Activated T-helper 1 cell treated with Interleukin-2 at 50 U/mL for 16 hours (primary cell): ENCODE data around the gene ILDR2.

Experiments used
- DNase-seq: peaks from one replicate; pipeline ENCODE4 v3.0.0-alpha.2; 2020; ENCODE audit warnings: low read depth

The ILDR2 gene

DNA sequence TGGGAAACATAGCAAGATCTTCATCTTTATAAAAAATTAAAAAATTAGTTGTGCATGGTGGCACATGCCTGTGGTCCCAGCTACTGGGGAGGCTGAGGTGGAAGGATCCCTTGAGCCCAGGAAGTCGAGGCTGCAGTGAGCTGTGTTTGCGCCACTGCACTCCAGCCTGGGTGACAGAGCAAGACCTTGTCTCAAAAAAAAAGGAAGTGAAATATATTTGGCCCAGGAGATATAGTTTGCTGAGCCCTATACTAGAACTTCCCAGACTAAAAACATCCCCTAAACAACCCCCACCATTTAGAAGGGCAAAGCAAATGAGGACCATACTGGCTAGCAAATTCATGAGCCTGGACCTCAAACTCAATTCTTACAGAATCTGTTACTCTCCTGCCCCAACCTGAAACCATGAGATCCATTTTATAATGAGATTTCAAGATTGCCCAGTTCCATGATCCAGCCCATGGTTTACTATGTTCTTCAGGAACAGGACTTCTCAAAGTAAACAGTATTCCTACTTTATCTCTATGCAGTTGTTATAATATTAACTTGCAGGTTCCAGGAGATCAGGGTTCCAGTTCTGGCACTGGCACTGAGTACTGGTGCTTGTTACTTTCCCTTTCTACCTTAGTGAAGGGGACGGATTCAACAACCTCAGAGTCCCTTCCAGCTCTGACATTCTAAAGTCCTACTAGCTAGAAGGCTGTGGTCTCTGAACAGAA is 50.4 kb downstream of the ILDR2 start:
- no peak for DNase-seq

DNA sequence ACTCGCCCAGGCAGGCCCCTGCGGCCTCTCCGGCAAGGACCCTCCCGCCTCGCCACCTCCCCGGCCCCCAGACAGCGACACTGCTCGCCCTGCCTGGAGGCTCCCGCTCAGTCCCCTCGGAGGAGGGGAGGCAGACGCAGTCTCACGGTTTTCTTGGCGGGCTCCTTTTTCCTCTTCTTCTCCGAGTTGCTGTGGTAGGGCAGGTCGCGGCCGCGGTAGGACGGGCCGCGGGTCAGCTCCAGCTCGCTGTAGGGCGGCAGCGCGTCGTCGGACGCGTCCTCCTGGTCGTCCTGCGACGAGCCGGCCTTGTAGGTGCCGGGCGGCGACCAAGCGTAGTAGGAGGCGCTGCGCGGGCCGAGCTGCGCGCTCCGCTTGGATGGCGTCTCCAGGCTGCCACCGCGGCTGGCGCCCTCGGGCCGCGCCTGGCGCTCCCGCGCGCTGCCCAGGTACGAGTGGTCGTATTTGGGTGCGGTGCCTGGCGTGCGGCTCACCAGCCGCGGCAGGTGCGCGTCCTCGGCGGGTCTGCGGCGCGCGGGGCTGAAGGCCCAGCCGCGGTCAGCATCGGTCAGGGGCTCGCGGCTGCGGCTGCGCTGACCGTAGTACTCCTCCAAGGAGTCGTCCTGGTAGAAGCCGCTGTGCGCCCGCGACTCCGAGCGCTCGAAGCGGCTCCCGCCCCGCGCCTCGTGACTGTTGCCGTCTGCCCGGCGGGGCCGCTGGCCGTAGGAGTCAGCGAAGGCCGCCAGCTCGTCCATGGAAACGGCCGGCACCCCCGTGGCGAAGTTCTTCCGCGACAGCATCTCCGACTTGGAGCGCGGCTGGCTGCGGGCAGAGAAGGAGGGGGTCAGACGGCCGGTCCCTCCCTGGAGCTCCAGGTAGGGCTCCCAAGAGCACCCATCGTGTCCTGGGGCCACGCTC is 54.5 kb downstream of the ILDR2 start:
- DNase-seq = no peak

DNA sequence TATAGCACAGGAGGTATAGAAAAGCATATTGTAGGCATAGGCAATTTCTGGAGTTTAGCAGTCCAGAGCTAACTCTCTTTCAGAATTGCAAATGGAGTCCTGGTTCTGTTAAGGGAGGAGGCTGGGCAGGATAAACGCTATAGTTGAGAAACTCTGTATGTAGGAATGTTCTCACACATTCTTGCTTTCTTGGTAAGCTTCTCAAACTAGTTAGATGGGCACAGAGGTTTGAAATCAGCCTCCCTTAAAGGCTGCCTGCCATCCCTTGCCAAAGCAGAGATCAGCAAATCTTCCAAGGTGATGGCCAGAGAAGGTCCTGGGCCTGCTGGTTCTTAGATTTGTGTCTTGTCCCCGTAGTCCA is 56.4 kb downstream of the ILDR2 start:
- DNase-seq = no peak

DNA sequence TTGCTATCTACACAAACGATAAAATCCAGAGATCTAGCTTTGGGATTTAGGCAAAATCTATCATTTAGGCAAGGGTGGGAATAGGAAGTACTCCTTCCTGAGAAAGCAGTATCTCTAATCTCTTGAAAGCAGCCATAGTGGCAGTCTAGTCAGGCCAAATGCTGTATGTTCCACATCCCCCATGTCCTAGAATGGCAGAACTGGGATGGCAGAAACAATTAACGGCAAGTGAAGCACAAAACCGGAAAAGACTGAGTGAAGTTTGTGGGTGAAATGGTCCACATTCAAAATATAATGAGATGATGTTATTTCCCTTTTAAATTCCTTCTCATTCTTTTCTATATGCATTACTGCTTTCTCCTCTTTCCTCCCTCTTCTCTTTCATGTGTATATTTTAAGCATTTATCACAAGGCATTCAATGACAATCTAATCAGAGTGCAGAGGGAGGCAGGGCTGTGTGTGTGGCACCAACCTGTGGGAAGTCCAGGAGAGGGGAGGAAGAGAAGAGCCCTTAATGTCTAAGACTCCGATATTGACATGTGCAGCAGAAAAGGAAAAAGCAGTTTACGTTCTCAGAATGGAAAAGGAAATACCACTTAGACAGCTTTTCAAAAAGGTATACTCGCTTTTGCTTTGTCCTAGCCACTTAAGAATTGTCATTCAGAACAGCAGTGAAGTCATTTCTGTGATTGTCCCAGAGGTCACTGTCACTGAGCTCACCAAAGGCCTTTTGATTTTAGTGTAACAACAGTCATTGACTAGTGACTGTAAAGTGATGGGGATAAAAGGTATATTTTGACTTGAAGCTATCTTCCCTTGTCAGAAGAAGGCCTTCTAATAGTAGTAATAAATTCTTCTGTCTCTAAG is 57.0 kb downstream of the ILDR2 start:
- no peak for DNase-seq

DNA sequence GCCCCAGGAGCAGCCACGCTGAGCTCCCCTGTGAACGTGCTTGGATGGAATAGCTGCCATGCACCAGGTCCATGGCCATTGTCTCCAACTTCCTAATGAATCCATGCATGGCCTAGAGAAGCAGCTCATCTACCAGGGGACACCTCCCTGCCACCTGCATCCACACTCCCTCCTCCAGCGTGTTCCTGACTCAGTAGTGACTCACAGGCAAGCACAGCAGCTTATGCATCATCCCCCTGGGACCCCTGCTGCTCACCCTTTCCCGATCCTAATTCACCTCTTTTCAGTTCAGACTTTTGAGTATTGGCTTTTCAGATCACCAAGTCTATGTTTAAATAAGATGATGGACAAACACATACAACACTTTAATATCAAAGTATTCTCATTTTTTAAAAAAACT is 59.4 kb downstream of the ILDR2 start:
- DNase-seq = no peak

DNA sequence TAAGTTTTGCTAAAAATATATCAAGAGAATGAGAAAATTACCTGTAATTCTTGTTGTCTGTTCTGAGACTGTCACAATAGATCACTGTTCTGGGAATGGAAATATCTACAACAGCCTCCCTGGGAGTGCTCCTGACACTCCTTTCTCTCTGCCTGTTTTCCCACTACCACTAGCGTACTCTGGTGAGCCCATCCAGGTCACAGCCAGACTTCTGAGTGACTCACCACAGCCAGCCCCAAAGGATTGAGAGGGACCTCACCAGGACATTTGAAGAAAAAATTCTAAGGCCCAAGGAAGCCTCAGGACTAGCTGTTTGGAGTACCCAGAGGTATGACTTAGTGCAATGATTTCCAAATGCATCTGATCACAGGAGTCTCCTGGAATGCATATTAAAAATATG is 60.3 kb downstream of the ILDR2 start:
- no peak for DNase-seq

DNA sequence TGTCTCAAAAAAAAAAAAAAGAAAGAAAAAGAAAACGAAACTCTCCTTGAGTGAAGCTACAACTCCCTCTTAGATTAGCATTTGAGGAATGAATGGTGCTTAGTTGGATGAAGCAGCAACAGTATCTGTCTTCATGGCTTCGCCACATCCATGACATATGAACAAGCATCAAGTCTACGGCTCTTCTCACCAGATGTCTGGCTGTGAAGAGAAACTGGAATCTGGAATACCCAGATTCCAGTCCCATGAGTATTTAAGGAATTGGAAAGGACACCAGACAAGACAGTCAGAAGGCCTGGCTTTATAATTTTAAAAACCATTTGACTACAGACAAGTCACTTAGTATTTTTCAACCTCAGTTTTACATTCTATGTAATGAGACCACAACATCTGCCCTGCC is 61.2 kb downstream of the ILDR2 start:
- DNase-seq = no peak

DNA sequence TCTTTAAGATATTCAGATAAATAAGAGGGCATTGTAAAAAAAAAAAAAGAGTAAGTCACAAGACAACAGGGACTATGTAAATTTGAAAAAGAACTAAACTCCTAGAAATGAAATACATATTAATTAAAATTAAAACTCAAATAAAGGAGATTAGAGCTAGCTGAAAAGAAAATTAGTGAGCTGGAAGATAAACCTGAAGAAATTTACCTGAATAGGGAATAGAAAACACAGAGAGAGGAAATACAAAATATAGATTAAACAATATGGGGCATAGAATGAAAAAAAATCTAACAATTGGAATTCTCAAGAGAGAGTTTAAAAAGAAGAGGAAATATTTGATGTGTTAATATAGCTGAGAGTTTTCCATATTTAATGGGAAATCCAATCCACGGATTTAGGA is 63.7 kb downstream of the ILDR2 start:
- no peak for DNase-seq

DNA sequence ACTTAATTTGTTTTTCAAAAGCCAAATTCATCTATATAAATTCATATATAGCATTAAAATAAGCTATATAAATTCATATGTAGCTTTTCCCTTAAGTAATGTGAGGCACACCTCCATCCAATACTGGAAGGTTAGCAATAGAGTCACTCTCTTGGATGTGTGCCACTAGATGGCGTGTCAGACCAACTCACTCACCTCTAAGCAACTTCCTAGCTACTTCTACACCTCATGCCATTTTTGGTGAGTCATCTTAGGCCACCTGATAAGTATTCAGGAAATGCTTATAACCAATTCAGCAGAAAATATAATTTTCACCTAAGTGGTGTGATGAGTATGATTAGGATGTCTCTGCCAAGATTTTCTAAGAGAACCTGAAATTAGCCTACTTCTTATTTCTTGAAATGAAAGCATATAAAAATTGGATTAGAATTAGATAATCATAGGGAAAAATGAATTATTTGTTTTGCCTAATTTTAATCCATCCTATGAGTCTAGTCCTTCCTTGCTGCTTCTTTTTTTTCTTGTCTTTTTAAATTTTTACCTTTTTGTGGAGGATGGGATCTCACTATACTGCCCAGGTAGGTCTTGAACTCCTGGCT is 64.8 kb downstream of the ILDR2 start:
- peak; percentile 48 for DNase-seq

DNA sequence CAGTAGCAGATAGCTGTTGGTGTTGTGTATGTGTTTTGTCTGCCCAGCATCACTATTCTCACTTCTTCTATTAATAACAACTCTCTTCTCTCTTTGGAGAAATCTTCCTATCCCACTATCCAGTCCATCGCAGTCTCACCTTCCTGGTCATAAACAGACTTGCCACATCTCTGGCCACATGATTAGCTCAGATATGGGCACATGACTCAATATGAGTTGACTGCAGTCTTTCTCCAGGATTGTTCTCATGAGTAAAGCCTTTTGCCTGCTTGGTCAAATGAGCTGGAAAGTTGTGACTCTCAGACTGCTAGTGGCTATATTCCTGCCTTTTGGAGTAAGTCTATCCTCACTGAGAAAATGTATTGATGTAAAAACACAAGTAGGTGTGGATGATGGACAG is 66.4 kb downstream of the ILDR2 start:
- DNase-seq = no peak

DNA sequence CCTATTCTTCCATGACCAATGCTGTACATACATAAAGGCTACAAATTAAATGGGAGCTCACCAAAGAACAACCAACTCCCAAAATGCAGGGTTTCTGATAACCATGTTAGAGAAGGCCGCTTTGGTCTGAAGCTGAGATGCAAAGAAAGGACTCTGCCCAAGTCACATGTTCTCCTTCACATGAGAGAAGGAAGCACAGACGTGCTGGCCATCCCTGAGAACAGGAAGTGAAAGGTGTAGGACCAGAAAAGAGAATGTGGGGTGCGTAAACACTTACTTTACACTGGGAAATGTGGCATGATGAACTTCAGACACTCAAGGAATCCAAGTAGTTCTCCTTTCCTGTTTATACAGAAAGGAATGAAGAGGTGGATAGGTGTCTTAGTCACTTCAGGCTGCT is 67.6 kb downstream of the ILDR2 start:
- DNase-seq = no peak

DNA sequence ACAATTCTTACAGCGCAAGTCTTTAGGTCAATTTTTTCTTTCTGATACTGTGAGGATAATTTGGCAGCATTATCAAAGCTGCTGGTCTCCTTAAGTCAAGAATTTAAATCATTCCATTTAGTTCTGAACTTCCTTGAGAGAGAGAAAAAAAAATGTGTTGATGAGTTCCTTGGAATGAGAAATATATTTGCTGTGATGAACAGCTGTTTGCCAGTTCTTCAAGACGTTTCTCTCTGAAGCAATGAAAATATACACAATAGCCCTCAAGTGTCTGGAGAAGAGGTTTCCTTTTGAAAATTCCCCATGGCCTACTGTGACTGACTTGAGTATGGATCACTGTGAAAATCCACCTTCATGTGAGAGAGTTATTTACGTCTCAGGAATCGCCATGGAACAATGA is 68.3 kb downstream of the ILDR2 start:
- no peak for DNase-seq

DNA sequence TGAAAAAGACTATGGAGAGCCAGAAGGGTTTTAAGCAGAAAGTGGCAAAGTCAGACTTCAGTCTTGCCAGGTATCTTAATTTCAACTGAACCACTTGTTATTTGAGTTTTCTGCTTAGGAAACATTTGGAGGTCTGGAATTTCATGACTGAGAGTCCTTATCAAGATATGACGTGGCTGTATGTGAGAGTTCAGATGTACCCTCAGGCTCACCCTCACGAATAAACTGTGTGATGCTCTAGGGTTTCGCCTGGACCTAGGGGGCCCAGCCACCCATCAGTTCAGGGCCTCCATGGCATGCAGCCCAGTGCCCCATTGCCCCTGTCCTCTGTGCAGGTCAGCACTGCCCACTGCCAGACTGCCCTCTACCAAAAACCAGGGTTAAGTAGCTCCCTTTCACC is 68.7 kb downstream of the ILDR2 start:
- no peak for DNase-seq

DNA sequence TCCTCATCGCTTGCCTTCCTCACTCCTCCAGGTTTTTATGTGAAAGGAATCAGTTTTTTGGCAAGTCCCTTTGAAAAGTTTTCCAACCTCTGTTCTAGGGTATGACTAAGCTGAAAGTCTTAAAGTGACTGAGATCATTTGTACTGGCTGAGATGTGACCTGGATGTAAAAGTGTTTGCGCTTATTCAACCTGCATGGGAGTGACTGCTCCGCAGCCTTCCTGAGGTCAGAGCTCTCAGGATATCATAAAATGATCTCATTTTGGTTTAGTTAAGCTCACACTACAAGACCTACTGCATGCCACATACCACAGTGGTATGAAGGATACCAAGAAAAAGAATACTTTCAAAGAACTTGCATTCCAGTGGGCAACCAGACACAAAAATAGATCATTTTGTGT is 69.4 kb downstream of the ILDR2 start:
- DNase-seq = no peak

DNA sequence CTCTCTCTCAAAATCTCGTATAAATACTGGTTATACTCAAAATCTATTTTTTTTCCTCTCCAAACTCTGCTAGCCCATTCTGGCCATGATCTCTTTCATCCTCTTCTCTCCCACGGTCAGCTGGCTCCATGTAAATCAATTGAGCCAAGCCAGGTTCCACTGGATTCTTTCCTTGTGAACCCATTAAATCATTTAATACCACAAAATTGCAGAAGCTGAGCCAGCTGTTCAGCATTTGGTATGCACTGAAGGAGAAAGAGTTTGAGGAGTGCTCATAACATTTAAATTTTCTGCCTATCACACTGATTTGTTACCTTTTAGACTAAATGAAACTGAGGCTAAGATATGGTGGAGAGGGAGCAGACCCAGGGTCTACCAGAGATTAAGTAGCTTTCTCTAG is 70.2 kb downstream of the ILDR2 start:
- no peak for DNase-seq

DNA sequence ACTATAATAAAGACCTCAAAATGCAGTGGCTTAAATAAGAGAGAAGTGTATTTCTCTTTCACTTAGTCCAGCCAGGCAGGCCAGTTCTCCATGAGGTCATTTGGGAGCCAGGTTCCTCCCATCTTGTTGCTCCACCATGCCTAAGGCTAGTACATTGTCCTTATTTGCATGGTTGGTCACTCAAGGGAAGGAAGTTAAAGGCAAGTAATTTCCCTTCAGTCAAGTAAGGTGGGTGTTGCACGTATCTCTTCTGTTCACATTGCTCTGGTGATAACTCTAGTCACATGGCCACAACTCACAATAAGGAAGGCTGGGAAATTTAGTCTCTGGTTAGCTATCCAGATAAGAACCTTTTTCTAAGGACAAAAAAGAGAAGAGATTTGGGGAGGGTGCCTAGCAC is 72.1 kb downstream of the ILDR2 start:
- no peak for DNase-seq

DNA sequence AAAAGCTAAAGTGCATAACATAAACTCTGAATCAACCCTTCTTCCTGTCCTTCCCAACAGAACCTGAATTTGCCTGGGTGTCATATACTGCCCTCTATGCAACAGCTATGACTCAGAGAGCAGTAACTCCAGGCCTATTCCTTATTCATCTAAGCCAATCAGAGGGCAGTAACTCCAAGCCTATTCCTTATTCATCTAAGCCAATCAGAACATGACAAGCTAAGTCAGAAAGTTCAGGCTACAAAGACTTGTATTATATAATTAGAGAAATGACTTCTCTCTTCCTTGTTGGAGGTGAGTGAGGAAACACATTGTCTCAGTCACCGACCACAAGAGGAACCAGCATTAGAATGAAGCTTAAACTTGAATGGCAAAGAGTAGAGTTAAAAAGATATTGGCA is 73.1 kb downstream of the ILDR2 start:
- no peak for DNase-seq

DNA sequence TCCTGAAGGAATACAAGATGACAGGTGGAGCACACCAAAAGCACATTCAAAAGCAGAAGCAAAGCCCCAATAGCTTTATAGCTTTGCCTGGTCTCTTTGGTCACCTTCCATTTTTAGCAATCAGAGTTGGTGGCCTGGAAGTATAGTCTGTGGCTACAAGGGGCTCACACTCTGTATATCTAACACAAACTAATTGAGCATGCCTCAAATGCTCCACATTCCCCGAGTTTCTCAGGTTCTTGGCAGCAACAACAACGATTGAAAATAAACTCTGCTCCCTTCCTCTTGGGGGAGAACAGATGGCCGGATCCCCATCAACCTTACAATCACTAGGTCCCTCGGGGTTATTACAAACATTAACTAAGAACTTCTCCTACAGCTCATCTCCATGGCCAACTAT is 74.4 kb downstream of the ILDR2 start:
- no peak for DNase-seq

DNA sequence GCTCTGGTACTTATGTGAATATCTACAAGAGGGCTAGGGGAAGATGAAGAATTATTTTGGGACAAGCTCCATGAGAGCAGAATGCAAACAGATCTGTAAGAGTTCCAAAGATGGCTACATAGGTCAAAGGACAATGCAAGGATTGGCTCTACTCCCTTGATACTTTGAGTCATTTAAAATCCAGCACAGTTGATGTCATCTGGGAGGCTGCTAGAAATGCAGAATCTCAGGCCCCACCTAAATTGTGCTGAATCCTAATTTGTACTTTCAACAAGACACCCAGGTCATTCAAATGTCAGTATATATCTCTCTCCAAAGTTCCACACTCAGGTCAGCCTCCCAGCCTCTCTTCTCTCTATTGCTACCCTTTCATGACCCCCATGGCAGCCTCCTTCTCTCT is 75.6 kb downstream of the ILDR2 start:
- no peak for DNase-seq

DNA sequence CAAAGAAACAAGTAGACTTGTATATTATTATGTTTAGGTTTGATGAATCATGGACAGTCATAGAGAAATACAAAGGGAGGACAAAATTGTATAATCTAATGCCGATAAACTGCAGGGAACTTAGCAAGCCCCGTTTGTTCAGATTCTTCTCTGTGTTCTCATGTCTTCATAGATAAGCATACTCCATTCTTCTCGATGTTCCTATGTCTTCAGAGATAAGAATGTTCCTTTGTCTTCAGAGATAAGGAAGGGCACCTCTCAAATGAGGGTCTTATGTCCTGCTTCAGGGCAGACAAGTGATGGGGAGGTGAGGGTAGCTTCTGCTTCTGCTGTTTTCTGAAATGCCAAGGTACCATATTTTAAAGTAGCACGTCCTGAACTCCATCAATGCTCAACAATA is 79.6 kb downstream of the ILDR2 start:
- no peak for DNase-seq

DNA sequence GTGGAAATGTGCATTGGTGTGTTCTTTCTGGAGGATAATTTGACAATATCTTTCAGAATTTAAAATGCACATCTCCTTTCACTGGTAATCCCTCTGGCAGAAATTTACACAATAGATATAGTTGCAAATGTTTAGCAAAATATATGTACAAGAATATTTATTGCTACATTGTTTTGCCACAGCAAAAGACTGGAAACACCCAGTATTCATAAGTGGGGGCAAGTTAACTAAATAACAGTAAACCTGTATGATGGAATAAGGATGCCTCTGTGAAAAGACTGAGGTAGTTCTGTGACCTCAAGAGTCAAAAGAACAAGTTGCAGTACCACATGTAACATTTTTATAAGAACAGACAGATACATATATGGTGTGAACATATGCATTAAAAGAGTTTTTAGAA is 85.6 kb downstream of the ILDR2 start:
- DNase-seq = no peak

DNA sequence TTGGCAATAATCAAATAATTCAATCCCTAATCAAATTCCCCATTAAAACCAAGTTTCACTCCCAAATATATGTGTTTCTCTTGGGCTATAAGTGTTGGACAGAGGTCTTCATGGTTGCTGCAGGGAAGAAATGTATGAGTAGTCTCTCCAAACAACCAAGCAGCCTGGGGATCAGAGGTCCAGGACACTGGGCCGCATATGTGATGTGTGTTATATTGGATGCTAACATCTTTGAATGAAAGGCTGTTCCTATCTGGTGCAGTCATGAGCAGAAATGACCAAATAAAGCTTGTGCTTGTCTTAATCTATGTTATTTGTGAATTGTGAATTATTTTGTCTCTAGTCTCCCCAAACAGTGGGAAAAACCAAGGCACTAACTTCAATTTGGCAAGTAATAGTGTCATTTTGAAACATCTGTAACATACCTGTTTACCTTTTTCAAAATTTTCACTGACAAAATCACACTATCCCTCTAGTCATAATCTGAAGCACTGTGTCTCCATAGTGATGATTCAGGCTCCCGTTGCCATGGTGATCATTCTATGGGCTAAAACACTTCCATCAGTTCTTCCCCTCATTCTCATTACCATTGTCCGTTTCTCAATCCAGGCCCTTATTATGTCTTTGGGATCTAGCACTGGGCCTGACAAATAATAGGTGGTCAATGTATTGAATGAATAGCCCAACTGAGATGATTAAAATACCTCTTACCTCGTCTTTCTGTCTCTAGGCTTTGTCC is 86.8 kb downstream of the ILDR2 start:
- no peak for DNase-seq
